Stimulated activated CD4-positive, alpha-beta T cell treated with anti-CD3 and anti-CD28 coated beads, Interleukin-15, amount 100 ng/mL, for 48 hours (primary cell): ENCODE results near the gene CLDND2.
A peak's percentile ranks its signal among the peaks of the same experiment; 100 is the strongest.

Experiments used
- DNase-seq, 2 donors: peaks; one replicate each; pipeline ENCODE4 v3.0.0-alpha.2; 2020; ENCODE audit warnings: low read depth in 2 of 2

CLDND2 gene

GRCh38 chr19:51354742-51355148 lies 14.1 kb downstream of the CLDND2 start:
- no peak for DNase-seq

GRCh38 chr19:51354103-51354741 lies 14.6 kb downstream of the CLDND2 start:
- DNase-seq: no peak

- DNase-seq: no peak
These were observed 15.9 kb downstream of the CLDND2 start for GRCh38 chr19:51352783-51353360.

GRCh38 chr19:51351266-51351990 lies 17.4 kb downstream of the CLDND2 start:
- no peak for DNase-seq

- no peak for DNase-seq
These were observed 21.4 kb downstream of the CLDND2 start for GRCh38 chr19:51347209-51347928.

- DNase-seq: no peak
These were observed 22.1 kb downstream of the CLDND2 start for GRCh38 chr19:51346742-51347141.

- no peak for DNase-seq
These were observed 23.7 kb downstream of the CLDND2 start for GRCh38 chr19:51345076-51345620.

GRCh38 chr19:51342631-51343569 lies 25.9 kb downstream of the CLDND2 start:
- no peak for DNase-seq

- DNase-seq: no peak
These were observed 26.7 kb downstream of the CLDND2 start, which contains the start of gene VSIG10L for GRCh38 chr19:51341976-51342580. Gene VSIG10L (minus strand): TSS chr19:51342139. CDS start chr19:51342124, 15 bp downstream.

- no peak for DNase-seq
These were observed 27.7 kb downstream of the CLDND2 start for GRCh38 chr19:51341066-51341465.

- peak; percentile 97 to 98 for DNase-seq
These were observed 28.8 kb downstream of the CLDND2 start for GRCh38 chr19:51339687-51340656.

GRCh38 chr19:51339313-51339686 lies 29.5 kb downstream of the CLDND2 start:
- DNase-seq: no peak

- DNase-seq: peak; percentile 77 to 89
These were observed 30.1 kb downstream of the CLDND2 start for GRCh38 chr19:51338563-51339312.

GRCh38 chr19:51337861-51338562 lies 30.8 kb downstream of the CLDND2 start:
- no peak for DNase-seq

- DNase-seq: no peak
These were observed 31.5 kb downstream of the CLDND2 start for GRCh38 chr19:51337141-51337860.

GRCh38 chr19:51333836-51334460 lies 34.9 kb downstream of the CLDND2 start:
- DNase-seq: no peak

GRCh38 chr19:51331716-51332115 lies 37.1 kb downstream of the CLDND2 start:
- no peak for DNase-seq
